AG09309 (cell line): ENCODE results near the gene EFHC1.
A peak's percentile ranks its signal among the peaks of the same experiment; 100 is the strongest.

Experiments
- DNase-seq: peaks from one replicate; pipeline ENCODE4 v3.0.0-alpha.2; 2010; ENCODE audit warnings: low read depth
- H3K4me3 ChIP-seq: 2 replicates; pipeline ENCODE4 v1.5.1; 2011; ENCODE audit warnings: mild to moderate bottlenecking, low read depth, low read length, moderate library complexity; ENCODE audit not compliant: control insufficient read depth
- TF ChIP-seq, protein P1 (sequence below): IDR thresholded peaks from 2 replicates; pipeline ENCODE4 v1.5.1; 2011; ENCODE audit warnings: mild to moderate bottlenecking, low read depth, low read length, inconsistent platforms; ENCODE audit not compliant: insufficient read depth, control insufficient read depth; ENCODE audit errors: missing control alignments

The EFHC1 gene

GRCh38 chr6:52535711-52536423 lies 115.7 kb downstream of the EFHC1 start:
- TF ChIP-seq, protein P1, sequence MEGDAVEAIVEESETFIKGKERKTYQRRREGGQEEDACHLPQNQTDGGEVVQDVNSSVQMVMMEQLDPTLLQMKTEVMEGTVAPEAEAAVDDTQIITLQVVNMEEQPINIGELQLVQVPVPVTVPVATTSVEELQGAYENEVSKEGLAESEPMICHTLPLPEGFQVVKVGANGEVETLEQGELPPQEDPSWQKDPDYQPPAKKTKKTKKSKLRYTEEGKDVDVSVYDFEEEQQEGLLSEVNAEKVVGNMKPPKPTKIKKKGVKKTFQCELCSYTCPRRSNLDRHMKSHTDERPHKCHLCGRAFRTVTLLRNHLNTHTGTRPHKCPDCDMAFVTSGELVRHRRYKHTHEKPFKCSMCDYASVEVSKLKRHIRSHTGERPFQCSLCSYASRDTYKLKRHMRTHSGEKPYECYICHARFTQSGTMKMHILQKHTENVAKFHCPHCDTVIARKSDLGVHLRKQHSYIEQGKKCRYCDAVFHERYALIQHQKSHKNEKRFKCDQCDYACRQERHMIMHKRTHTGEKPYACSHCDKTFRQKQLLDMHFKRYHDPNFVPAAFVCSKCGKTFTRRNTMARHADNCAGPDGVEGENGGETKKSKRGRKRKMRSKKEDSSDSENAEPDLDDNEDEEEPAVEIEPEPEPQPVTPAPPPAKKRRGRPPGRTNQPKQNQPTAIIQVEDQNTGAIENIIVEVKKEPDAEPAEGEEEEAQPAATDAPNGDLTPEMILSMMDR: no peak
- no peak overlapping the region for H3K4me3 ChIP-seq
- DNase-seq: no peak

DNA sequence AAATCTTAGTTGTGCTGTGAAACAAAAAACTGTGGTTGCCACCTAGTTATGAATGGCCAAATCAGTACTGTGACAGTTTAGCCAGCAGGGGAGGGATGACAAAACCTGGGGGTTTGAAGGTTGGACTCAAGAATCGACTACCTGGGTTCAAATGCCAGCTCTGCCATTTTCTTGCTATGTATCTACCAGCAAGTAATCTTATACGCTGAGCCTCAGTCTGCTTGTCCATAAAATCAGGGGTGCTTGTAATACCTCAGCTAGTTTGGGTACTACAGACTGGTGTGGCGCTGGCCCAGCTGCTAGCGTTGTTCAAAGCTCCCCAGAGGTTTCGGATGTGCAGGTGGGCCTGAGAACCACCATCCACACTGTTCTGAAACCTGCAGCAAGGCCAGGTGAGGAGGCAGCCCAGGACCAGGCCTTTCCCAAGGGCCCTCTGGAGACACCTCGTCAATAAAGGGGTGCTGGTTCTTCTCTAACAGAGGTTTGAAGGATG lies 116.3 kb downstream of the EFHC1 start:
- H3K4me3 ChIP-seq: no peak overlapping the region
- TF ChIP-seq, protein P1: no peak
- no peak for DNase-seq

DNA sequence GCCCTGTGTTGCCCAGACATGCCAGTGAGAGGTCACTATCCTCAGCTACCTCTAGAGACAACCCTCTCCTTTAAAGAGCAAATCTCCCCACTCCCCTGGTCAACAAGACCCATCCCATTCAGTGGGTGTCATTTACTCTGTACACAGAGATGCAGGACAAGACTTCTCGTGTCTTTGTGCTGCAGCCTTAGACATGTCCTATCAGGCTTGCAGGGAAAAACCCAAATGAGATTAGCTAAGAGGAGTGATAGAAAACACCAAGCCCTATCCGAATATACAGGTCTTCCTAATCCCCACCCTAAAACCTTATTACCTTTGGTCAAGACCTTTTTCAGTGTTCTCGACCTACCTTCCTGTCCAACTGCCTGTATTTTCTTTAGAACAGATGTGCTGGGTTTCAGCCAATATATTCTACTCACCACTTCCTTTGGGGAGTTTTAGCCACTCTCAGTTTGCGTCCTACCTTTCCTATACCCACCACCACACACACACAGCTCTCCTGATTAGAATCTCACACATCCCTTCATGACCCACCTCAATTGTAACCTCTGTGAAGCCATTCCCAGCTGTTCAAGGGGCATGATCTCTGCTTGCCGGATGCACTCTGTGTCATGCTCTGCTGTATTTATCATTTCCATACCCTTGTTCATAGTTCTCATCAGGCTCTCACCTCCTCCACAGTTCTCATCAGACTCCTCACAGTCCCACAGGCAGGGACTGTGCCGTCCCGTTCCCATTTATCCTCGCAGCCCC lies 117.0 kb downstream of the EFHC1 start:
- H3K4me3 ChIP-seq: no peak overlapping the region
- TF ChIP-seq, protein P1: no peak
- DNase-seq: no peak

DNA sequence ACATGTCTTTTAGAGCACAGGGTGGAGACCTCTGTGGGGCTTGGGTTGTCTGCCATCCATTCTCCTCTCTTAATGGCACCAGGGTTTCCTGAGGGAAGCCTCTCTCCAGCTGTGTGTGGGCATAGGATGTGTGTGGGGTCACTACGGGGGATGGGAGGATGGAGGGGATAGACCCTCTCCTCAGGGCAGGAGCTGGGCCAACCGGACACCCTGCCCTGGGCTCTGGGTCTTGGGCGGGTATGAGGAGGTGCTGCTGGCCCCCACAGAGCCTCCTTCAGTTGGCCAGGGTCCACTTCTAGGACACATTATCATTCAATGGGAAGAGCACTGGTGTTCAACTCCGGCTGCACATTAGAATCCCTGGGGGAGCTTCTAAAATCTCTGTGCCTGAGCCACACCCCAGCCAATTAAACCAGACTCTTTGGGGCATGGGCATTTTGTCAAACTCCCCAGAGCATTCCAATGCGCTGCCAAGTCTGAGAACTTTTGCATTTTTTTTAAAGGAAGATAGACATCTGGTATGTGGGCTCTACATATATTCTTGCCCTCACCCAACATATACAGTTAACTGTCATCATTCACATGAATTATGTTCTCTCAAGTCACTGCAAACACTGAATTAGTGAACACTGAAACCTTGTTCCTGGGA lies 118.2 kb downstream of the EFHC1 start:
- no peak for DNase-seq
- H3K4me3 ChIP-seq: no peak overlapping the region
- TF ChIP-seq, protein P1: no peak

- TF ChIP-seq, protein P1: no peak
- H3K4me3 ChIP-seq: no peak overlapping the region
- no peak for DNase-seq
Measured at GRCh38 chr6:52538901-52539354, 118.8 kb downstream of the EFHC1 start.

DNA sequence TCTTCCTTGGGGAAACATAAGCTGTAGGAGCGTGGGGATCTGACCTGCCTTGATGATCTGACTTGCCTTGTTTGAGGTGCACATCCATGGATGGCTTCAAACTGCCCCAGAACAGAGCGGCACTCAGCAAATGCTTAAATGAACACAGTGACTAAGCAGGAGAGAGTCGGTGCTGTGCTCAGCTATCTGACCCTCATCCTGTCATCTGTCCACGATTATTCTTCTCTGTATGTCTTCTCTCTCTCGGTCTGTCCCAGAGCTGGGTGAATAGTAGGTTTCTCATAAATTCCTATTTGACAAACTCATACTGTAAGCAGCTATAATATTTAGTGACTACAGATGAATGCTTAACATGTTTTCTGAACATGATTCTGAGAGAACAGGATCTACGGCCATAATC lies 119.5 kb downstream of the EFHC1 start:
- TF ChIP-seq, protein P1: no peak
- H3K4me3 ChIP-seq: no peak overlapping the region
- DNase-seq: peak; percentile 34
